Tibial artery (tissue), 4 donors: Measurements from ENCODE around the gene LHFPL6.

ENCODE experiments used
- DNase-seq, 2 donors: peaks; one replicate each; pipeline ENCODE4 v3.0.0-alpha.2; 2019
- H3K27ac ChIP-seq, 2 donors: fragments of 200-600 bp; sonication (generic) in 1 of 2; 1 replicate in 1 of 2; 2 replicates in 1 of 2; pipeline ENCODE4 v1.5.1; 2018 to 2019; ENCODE audit warnings: mild to moderate bottlenecking in 1 of 2
- H3K27me3 ChIP-seq, 2 donors: fragments of 200-600 bp; sonication (generic) in 1 of 2; one replicate each; pipeline versions ENCODE4 v1.5.1 to v1.6.0; 2016 to 2019
- H3K36me3 ChIP-seq, 3 donors: fragments of 200-600 bp; sonication (generic) in 2 of 3; one replicate each; pipeline ENCODE4 v1.5.1; 2016 to 2019; ENCODE audit warnings: mild to moderate bottlenecking in 2 of 3
- H3K4me1 ChIP-seq, 4 donors: fragments of 200-600 bp; sonication (generic) in 2 of 4; 1 replicate in 3 of 4; 2 replicates in 1 of 4; pipeline ENCODE4 v1.5.1; 2016 to 2019
- H3K4me3 ChIP-seq, 2 donors: fragments of 200-600 bp; sonication (generic) in 1 of 2; 1 replicate in 1 of 2; 2 replicates in 1 of 2; pipeline ENCODE4 v1.5.1; 2018 to 2019; ENCODE audit warnings: mild to moderate bottlenecking in 2 of 2
- H3K9me3 ChIP-seq, 3 donors: fragments of 200-600 bp; sonication (generic) in 1 of 3; one replicate each; pipeline ENCODE4 v1.5.1; 2016 to 2019
- CTCF ChIP-seq, 2 experiments: fragments of 200-600 bp in 1 of 2; fragments of 450-650 bp in 1 of 2; IDR thresholded peaks; one replicate each; pipeline ENCODE4 v1.5.1; 2017 to 2019; ENCODE audit warnings: antibody characterized with exemption in 2 of 2, mild to moderate bottlenecking in 1 of 2, moderate library complexity in 1 of 2
- intact Hi-C: fragments of 100-400 bp; cut with DNase I; formaldehyde crosslinking; loops from one replicate; pipeline ENCODE4 v1.15.0; 2023; ENCODE audit warnings: low total_unique reads

Gene LHFPL6

GRCh38 chr13:39547108-39547507, 55.9 kb downstream of the LHFPL6 start:
- H3K36me3 ChIP-seq = no peaks in the 10 kb centered on the region
- H3K27me3 ChIP-seq = no peaks in the 10 kb centered on the region
- H3K27ac ChIP-seq = no peak overlapping the region
- no peaks in the 10 kb centered on the region for H3K9me3 ChIP-seq
- intact Hi-C loops = no loop called here
- no peak overlapping the region for H3K4me3 ChIP-seq
- no peak for TF ChIP-seq CTCF (IDR thresholded peaks at IDR 0.05)
- no peak for DNase-seq
- peaks cover 0 to 4% (median 0%) of the 10 kb centered on the region in 4 donors for H3K4me1 ChIP-seq

- no peaks in the 10 kb centered on the region for H3K36me3 ChIP-seq
- H3K27ac ChIP-seq = no peak overlapping the region
- H3K4me1 ChIP-seq = peaks cover 0 to 22% (median 3%) of the 10 kb centered on the region in 4 donors
- no peaks in the 10 kb centered on the region for H3K9me3 ChIP-seq
- H3K4me3 ChIP-seq = no peak overlapping the region
- no peak for DNase-seq
- H3K27me3 ChIP-seq = no peaks in the 10 kb centered on the region
- intact Hi-C loops = no loop called here
- TF ChIP-seq CTCF (IDR thresholded peaks at IDR 0.05) = no peak
Measured at GRCh38 chr13:39542361-39542760, 60.6 kb downstream of the LHFPL6 start.

GRCh38 chr13:39540929-39541605, 61.9 kb downstream of the LHFPL6 start:
- intact Hi-C loops = no loop called here
- Histone ChIP-seq H3K27me3 (no peaks in the 10 kb centered on the region), H3K36me3 (no peaks in the 10 kb centered on the region), H3K9me3 (no peaks in the 10 kb centered on the region), H3K27ac (no peak overlapping the region), H3K4me1 (peaks cover 0 to 35% (median 11%) of the 10 kb centered on the region in 4 donors), H3K4me3 (no peak overlapping the region)
- DNase-seq = no peak
- no peak for TF ChIP-seq CTCF (IDR thresholded peaks at IDR 0.05)

DNA sequence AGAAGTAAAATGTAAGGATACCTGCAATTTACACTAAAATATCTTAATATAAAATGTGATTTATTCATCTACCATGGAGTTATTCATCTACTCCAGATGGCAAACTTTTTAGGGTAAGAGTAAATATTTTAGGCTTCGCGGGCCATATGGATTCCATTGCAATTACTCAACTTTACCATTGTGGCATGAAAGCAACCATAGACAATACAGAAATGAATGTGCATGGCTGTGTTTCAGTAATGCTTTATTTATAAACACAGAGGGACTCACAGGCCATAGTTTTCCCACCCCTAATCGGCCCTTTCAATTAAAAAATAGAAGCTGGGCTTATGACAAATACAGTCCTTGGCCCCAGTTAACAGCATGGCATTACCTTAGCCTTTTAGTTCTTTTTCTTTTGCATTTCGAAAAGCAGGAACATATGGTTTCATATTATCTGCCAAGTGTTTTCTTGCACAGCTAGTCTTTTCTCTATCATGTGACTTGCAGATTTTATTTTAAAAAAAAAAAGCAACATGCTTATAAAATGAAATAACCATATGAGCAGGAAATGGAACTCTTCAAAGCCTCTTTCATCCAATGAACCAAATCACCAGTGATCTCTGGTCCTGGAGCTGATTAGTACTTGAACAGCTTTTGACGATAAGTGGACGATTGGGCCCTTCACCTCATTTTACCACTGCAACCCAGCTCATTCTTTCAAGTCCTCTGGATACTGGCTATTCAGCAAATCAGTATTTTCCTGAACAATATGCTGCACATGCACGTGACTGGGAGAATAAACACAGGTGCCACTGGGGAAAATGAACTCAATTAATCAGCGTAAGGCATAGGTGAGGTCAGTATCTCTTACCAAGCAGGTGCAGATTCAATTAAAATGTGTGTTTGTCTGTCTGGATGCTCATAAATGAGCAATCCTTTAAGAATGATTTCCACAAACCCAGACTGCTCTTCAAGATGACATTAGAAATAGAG, 63.9 kb downstream of the LHFPL6 start:
- intact Hi-C loops = no loop called here

DNA sequence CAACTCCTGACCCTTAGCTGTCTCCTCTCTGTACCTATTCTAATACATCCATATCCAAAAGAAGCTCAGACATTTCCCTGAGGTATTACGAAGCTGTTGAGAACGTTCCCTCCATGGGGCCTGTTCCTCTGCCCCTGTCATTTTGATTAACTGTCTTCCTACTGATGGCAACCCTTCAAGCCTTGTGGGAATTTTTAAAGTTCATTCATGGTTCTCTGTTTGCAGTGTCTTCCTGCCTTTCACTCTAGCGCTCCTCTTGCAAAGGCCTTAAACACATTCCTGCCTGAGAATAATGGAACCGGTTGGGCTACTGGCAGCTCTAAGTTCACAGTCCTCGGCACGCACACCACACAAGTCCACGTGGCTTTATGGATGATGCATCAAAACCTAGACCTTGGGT, 66.1 kb downstream of the LHFPL6 start:
- no peak overlapping the region for H3K27ac ChIP-seq
- no peaks in the 10 kb centered on the region for H3K36me3 ChIP-seq
- no peak for TF ChIP-seq CTCF (IDR thresholded peaks at IDR 0.05)
- DNase-seq = no peak
- H3K9me3 ChIP-seq = no peaks in the 10 kb centered on the region
- no peak overlapping the region for H3K4me3 ChIP-seq
- intact Hi-C loops = no loop called here
- peaks cover 0 to 53% (median 16%) of the 10 kb centered on the region in 4 donors for H3K4me1 ChIP-seq
- H3K27me3 ChIP-seq = no peaks in the 10 kb centered on the region

More for the DNA sequence above, 63.9 kb downstream of the LHFPL6 start:
- no peak for DNase-seq
- Histone ChIP-seq H3K27me3 (no peaks in the 10 kb centered on the region), H3K27ac (no peak overlapping the region), H3K4me3 (no peak overlapping the region), H3K4me1 (peaks cover 0 to 53% (median 16%) of the 10 kb centered on the region in 4 donors), H3K36me3 (no peaks in the 10 kb centered on the region), H3K9me3 (no peaks in the 10 kb centered on the region)
- no peak for TF ChIP-seq CTCF (IDR thresholded peaks at IDR 0.05)
